A549 (cell line): ENCODE results near the gene CCDC87.

Experiments used
- HOXA7 ChIP-seq: fragments of 250-450 bp; sonication (Bioruptor Pico); IDR thresholded peaks from 2 replicates; pipeline ENCODE4 v1.5.0; 2020; ENCODE audit warnings: mild to moderate bottlenecking, moderate library complexity
- KDM1A ChIP-seq: fragments of 200-600 bp; sonication (generic); IDR thresholded peaks from 2 replicates; pipeline ENCODE4 v1.6.1; 2016; ENCODE audit warnings: low read depth, mild to moderate bottlenecking
- KDM5A ChIP-seq: fragments of 200-600 bp; sonication (generic); IDR thresholded peaks from 2 replicates; pipeline ENCODE4 v1.6.1; 2016; ENCODE audit warnings: antibody characterized with exemption, mild to moderate bottlenecking
- TF ChIP-seq, protein P1 (sequence below): fragments of >200 bp; sonication (Bioruptor Twin); formaldehyde crosslinking; IDR thresholded peaks from 3 replicates; pipeline ENCODE4 v1.5.1; 2016

DNA sequence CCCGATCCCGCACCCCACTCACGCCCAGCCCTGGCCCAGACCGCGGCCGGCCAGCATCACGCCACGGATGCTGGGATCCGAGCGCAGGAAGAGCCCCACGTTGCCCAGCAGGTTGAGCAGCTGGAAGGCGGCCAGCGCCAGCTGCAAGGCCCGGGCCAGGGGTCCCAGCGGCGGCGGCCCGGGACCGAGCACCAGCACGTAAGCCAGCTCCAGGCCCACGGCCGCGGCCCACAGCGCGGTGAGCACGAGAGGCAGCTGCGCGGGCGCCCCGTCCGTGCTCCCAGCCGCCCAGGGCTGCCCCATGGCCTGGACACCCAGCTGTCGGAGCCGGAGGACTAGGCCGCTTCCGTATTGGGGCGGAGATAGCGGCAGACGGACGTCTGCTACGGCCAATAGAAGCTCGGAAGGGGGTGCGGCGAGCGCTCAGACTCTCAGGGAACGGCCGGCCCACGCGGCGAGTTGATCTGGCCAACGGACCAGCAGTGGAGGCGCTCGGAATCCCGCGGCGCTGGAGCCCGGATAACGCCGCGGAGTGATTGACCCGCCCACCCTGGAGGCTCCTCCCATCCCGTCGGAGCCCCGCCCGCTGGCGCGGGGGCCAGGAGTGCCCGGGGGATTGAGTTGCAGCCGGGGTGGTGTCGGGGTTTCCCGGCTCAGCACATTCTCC lies 47.0 kb downstream of the CCDC87 start, which contains the start of gene ZDHHC24:
- TF ChIP-seq HOXA7 (CRISPR knock-in tag), result no peak
- no peak for TF ChIP-seq KDM5A
- TF ChIP-seq KDM1A, result no peak
- TF ChIP-seq, protein P1, sequence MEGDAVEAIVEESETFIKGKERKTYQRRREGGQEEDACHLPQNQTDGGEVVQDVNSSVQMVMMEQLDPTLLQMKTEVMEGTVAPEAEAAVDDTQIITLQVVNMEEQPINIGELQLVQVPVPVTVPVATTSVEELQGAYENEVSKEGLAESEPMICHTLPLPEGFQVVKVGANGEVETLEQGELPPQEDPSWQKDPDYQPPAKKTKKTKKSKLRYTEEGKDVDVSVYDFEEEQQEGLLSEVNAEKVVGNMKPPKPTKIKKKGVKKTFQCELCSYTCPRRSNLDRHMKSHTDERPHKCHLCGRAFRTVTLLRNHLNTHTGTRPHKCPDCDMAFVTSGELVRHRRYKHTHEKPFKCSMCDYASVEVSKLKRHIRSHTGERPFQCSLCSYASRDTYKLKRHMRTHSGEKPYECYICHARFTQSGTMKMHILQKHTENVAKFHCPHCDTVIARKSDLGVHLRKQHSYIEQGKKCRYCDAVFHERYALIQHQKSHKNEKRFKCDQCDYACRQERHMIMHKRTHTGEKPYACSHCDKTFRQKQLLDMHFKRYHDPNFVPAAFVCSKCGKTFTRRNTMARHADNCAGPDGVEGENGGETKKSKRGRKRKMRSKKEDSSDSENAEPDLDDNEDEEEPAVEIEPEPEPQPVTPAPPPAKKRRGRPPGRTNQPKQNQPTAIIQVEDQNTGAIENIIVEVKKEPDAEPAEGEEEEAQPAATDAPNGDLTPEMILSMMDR, result no peak
